Mononuclear cell (primary cell): ENCODE measurements around the gene NFIB. TPM values are rescaled to one million over a fixed set of nuclear protein-coding genes. Genes with fewer than 3 reads are reported as not detected.

Source experiments
- H3K27me3 ChIP-seq: 2 replicates; pipeline ENCODE4 v1.6.0; 2011; ENCODE audit warnings: low read length, control low read depth; ENCODE audit not compliant: insufficient read depth
- H3K4me1 ChIP-seq: 2 replicates; pipeline ENCODE4 v1.5.1; 2011; ENCODE audit warnings: mild to moderate bottlenecking, low read length, control low read depth; ENCODE audit not compliant: insufficient read depth
- H3K4me3 ChIP-seq: 2 replicates; pipeline ENCODE4 v1.5.1; 2011; ENCODE audit warnings: mild to moderate bottlenecking, low read length, moderate library complexity
- H3K9me3 ChIP-seq: 2 replicates; pipeline ENCODE4 v1.5.1; 2011; ENCODE audit warnings: low read depth, mild to moderate bottlenecking, control low read depth, low read length
- total RNA-seq: library from RNA; depleted of rRNA; stranded (reverse); fragments of >200 nt; gene quantifications from one replicate; pipeline ENCODE4 v1.2.3, GENCODE V29; 2012

Gene NFIB
- total RNA-seq, 1 donor, result 0.42 TPM

DNA sequence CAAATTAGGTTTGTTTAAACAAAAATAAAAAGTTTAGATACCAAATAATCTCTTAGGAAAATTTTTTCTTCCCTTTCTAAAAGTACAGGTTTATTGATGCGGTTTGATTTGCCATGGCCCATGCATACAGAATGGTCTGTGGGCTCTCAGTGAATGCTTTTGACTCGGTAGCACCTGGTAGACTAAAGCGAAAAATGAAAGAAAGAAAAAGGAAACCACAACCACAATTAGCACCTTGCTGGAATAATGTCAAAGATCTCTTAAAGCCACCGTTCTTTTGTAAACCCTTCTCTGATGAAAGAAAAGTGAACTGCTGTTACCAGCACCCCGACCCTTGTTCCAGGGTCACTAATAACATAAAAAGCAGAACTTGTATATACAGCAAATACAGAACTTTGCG lies 157.9 kb downstream of the NFIB start:
- no peak overlapping the region for H3K4me3 ChIP-seq
- no peaks in the 10 kb centered on the region for H3K4me1 ChIP-seq
- H3K9me3 ChIP-seq, result no peaks in the 10 kb centered on the region
- H3K27me3 ChIP-seq, result no peaks in the 10 kb centered on the region

DNA sequence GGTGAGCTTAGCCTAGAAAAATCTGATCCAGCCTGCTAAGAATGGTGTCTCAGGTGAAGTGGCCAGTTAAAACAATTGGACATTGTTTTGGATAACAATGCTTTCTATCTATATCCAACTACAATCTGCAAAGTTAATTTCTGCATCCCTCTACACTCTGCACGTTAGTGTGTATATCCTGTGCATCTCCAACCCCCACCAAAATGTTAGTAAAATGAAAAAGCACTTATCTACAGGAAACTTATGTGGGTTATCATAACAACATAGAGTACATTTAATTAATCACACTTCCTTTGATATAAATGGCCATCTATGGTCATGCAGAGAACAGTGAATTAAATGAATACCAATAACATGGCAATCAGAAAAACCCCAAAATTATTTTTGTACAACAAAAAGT lies 158.7 kb downstream of the NFIB start:
- Histone ChIP-seq H3K4me1 (no peaks in the 10 kb centered on the region), H3K9me3 (no peaks in the 10 kb centered on the region), H3K4me3 (no peak overlapping the region), H3K27me3 (no peaks in the 10 kb centered on the region)

DNA sequence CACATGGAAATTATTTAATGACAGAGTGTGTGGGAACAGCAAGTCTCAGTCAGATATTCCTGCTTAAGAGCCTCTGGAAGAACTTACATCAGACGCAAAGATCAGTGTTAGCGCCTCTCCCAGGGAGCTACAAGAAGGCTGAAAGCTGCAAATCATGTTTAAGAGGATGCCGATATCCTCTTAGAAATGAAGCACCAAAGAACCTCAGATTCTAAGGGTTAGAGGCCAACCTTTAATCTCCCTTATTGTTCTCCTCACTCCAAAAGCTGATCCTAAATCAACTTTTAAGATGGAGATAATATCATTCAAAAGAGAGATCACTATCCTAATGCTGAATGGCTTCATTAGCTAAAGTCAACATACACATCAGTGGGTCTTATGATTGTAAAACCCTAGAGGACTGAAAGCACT lies 160.6 kb downstream of the NFIB start:
- no peaks in the 10 kb centered on the region for H3K27me3 ChIP-seq
- no peak overlapping the region for H3K4me3 ChIP-seq
- no peaks in the 10 kb centered on the region for H3K4me1 ChIP-seq
- H3K9me3 ChIP-seq, result no peaks in the 10 kb centered on the region

DNA sequence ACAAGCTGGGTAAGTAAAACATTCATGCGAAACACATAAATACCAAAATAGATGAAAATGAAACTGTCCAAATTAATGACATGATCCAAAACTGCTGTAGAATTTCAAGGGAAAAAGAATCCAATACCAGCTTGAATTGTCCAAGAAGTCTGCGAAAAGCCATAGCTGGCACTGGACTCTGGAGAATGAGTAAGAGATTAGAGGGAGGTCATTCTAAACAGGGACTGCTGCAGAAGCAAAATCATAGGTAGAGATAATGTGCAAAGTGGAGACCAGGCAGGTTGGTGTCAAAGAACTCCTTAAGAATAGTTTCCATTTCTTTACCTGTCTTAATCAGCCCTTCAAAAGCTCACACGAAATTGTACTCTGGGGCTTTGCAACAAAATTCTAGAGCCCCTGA lies 162.5 kb downstream of the NFIB start:
- Histone ChIP-seq H3K9me3 (no peaks in the 10 kb centered on the region), H3K4me3 (no peak overlapping the region), H3K27me3 (no peaks in the 10 kb centered on the region), H3K4me1 (no peaks in the 10 kb centered on the region)

DNA sequence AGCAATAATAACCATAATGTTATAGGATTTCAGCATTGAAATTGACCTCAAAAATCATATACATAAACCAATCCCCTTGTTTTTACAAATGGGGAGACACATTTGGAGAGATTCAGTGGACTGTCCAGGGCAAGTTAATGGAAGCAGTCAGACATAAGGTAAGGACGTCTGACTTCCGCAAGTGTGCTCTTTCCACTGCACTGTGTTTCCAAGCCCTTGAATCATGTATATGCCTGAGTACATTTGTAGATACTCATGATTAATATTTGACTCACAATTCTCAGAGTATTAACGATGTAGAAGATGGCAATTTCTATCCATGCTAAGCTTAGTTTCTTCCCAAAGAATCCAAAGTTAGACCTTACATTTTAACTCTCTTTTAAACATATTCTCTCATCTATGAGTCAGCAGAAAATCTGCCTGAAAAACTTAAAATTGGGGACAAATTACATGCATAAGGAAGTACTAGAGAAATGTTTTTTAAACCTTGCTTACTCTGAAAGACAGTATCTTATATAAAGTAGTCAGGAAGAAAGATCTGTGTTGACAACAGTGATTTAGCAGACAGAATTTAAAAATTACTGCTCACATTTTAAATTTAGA lies 165.3 kb downstream of the NFIB start:
- no peaks in the 10 kb centered on the region for H3K9me3 ChIP-seq
- H3K4me1 ChIP-seq, result no peaks in the 10 kb centered on the region
- no peaks in the 10 kb centered on the region for H3K27me3 ChIP-seq
- H3K4me3 ChIP-seq, result no peak overlapping the region

DNA sequence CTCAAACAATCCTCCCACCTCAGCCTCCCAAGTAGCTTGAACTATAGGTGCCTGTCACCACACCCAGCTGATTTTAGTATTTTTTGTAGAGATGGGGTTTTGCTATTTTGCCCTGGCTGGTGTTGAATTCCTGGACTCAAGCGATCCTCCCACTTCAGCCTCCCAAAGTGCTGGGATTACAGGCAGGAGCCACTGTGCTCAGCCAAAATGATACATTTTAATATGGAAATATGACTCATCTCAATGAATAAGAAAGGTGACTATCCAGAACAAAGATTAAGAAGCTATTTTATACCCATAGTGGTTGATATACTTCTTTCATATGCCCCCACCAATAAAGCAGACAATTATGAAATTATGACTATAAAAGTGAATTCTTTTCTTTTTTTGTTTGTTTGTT lies 166.2 kb downstream of the NFIB start:
- Histone ChIP-seq H3K27me3 (no peaks in the 10 kb centered on the region), H3K4me1 (no peaks in the 10 kb centered on the region), H3K9me3 (no peaks in the 10 kb centered on the region), H3K4me3 (no peak overlapping the region)

DNA sequence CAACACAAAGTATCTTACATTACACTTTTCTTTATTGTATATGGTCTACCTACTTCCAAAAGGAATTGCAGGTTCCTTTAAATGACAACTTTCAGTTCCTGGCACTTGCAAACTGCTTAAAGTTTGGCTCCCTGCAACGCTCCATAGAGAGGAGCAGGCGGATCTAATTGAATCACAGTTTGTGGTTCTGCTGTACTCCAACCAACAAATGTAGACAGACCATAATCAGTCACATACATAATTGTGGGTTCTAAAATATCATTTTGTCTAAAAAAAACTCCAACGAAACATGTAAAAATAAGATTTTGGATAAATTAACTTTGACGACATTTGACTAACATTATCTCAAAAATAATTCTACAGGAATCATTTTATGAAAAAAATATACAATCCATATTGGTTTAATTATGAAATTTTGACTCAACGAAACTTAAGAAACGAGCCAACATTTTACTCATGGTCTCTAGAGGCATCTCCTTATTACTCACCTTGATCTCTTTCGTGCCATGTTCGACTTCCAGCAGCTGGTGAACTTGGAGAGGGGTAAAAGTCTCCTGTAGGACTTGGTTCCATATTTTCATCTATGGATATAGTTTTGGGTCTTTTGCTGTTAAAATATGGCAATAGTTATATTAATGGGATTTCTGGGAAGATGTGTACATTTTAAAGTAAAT lies 167.6 kb downstream of the NFIB start:
- Histone ChIP-seq H3K4me3 (no peak overlapping the region), H3K9me3 (no peaks in the 10 kb centered on the region), H3K4me1 (no peaks in the 10 kb centered on the region), H3K27me3 (no peaks in the 10 kb centered on the region)

DNA sequence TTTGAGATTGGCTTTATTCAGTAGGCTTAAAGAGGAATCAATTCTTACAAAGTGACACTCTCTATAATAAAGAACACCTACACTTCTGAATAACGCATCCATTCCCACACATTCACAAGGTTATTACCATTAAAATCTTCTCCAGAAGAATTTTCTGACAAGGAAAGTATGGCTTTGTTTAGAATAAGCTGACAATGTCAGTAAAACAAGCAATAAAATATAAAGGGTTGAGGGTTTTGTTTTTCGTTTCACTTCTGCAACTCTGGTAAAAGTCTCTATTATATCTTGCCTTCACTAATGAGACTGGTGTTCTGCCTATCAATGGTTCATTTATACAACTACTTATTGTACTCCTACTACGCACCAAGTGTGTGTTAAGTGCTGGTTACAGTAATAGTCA lies 169.7 kb downstream of the NFIB start:
- no peaks in the 10 kb centered on the region for H3K9me3 ChIP-seq
- no peaks in the 10 kb centered on the region for H3K4me1 ChIP-seq
- no peak overlapping the region for H3K4me3 ChIP-seq
- H3K27me3 ChIP-seq, result no peaks in the 10 kb centered on the region

DNA sequence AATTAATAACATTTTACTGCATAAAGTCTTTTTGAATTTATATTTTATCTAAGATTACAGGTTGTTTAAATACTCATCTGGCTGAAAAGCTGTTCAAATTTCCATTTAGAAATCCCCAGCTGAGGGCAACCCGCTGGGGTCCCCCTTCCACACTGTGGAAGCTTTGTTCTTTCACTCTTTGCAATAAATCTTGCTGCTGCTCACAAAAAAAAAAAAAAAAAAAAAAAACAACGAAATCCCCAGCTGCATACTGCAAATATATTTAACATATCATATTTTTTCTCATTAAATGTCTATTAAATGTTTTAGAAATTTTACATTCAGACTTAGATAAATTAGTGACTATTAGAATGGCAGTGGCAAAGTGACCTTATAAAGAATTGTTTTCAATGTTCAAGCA lies 172.2 kb downstream of the NFIB start:
- Histone ChIP-seq H3K4me3 (no peak overlapping the region), H3K9me3 (no peaks in the 10 kb centered on the region), H3K27me3 (no peaks in the 10 kb centered on the region), H3K4me1 (no peaks in the 10 kb centered on the region)

DNA sequence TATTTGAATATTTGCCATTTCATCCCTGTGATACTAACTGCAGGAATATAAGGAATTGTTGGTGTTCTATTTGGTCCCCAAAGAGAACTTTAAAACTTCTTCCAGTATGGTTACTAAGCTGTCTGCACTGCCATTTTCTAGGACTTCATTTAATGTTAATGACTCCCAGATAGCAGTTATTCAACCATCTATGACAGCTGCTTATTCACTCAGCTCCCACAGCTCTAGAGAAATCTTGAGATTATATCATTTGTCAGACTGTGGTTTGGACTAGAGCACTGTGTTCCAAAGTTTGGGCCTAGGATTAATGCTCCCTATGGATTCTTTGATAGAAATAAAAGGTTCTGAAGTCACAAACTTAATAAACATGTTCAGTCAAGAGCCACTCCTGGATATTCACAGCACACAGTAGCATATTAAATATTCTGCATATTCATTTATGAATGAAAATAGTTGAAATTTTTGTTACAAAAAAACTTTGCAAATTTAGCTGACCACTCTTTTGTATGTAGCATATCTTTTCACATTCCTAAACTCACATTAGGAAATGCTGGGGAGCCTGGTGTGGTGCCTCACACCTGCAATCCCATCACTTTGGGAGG lies 173.7 kb downstream of the NFIB start:
- H3K4me3 ChIP-seq, result no peak overlapping the region
- no peaks in the 10 kb centered on the region for H3K27me3 ChIP-seq
- no peaks in the 10 kb centered on the region for H3K4me1 ChIP-seq
- H3K9me3 ChIP-seq, result no peaks in the 10 kb centered on the region

DNA sequence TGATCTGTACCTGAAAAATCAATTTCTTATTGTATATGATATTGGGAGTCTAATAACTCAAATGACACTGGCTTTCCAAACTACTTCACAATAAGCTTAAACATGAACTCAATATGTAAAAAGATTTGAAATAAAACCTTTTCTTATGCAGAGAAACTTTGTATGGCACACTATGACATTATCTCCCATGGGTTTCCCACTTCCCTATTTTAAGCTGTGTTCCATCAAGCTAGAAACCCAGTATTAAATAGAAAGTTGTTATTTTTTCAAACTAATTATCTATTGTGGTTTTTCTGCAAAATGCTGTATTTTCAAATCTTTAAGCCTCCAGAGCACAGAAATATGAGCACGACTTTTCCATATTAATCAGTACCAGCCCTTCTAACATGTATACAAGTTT lies 174.7 kb downstream of the NFIB start:
- Histone ChIP-seq H3K4me3 (no peak overlapping the region), H3K4me1 (no peaks in the 10 kb centered on the region), H3K9me3 (no peaks in the 10 kb centered on the region), H3K27me3 (no peaks in the 10 kb centered on the region)

DNA sequence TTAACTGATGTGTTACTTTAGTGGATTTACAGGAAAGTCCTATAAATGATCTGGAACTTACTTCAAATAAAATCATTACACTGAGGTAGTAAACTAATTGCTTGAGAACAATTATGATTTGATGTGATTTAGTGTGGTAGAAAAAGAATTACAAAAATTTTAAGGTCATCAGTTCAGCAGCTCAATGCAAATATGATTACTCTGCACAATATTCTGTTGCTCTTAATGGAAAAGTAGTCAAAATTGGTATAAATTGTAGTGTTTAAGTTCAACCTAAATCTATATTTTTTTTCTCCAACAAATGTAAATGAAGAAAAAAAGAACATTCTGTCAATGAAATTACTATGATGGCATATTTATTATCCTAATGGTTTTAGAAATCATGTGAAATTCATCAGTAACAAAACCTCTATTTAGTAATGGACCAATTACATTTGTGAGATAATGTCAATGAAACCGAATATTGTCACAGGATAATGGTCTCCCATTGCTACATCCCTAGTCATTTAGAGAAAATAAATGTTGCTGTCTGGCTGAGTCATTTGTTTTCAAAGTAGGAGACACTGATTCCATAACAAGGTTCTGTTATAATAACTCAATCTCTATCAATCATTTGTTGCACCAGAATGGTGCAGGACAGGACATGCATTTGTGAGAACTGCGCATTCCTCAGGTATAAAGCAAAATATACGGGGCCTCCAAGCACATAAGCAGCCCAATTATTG lies 177.1 kb downstream of the NFIB start:
- no peaks in the 10 kb centered on the region for H3K27me3 ChIP-seq
- no peaks in the 10 kb centered on the region for H3K9me3 ChIP-seq
- H3K4me1 ChIP-seq, result no peaks in the 10 kb centered on the region
- H3K4me3 ChIP-seq, result no peak overlapping the region

DNA sequence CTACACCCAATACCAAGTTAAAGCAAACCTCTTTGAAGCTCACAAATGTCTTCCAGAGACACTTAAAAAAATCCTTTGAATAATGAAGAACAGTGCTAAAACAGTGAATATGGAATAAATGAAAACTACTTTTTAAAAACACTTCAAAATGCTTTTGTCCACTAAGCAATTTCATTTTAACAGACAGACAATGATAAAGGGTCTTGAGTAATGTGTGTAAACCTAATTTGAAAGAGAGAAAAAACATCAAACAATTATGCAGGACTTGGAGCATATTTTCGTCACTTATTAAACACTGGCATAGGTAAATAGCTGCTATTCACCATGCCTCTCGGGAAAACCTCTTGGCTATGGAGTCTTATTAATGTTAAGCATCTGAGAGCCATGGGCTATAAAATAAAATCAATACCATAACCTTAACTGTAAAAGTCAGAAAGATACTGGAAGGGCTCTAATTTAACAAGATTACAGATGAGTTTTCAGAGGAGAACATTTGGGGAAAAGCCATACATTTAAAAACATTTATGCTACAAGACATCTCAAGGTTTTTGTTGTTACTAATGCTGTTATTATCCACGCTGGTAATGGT lies 177.8 kb downstream of the NFIB start:
- Histone ChIP-seq H3K27me3 (no peaks in the 10 kb centered on the region), H3K9me3 (no peaks in the 10 kb centered on the region), H3K4me3 (no peak overlapping the region), H3K4me1 (no peaks in the 10 kb centered on the region)

DNA sequence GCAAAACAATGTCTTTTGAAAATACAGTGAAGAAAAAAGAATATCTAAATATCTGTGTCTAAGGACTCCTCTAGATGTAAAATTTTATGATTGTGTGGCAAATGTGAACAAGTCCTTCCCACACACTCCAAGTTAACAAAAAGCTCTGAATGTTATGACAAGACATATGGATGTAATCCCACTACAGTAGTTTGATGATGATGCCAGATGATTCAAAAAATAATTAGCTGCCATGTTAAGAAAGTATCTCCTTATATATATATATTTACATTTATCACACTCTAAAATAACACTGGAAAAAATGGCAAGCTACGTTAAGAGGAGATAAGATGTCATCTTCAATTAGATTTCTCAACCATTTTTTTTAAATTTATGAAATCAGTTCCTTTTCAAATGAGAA lies 178.5 kb downstream of the NFIB start:
- no peaks in the 10 kb centered on the region for H3K9me3 ChIP-seq
- no peaks in the 10 kb centered on the region for H3K27me3 ChIP-seq
- no peak overlapping the region for H3K4me3 ChIP-seq
- no peaks in the 10 kb centered on the region for H3K4me1 ChIP-seq

DNA sequence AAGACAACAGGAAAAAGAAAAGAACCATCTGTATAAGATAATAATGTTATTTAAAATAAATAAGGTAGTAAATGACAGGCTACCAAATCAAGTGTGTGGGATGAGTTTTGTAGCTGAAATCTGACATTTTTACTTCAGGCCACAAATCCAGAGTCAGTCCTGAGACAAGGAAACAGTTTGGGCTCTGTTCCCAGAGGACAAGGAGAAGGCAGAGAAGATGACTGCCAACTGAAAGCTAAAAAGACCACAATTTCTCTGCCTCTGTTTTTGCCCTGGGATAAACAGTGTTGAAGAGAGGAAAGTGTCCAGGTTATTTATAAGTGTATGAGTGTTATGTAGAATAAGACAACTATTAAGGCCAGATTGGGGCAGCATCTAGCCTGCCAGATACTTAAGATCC lies 180.5 kb downstream of the NFIB start:
- Histone ChIP-seq H3K27me3 (no peaks in the 10 kb centered on the region), H3K4me3 (no peak overlapping the region), H3K4me1 (no peaks in the 10 kb centered on the region), H3K9me3 (no peaks in the 10 kb centered on the region)
